Astrocyte (in vitro differentiated cells and primary cell): ENCODE data around the gene ZNF493.

Experiments
- EZH2 ChIP-seq: IDR thresholded peaks from 2 replicates; pipeline ENCODE4 v1.6.1; 2012; ENCODE audit warnings: mild to moderate bottlenecking, low read length, inconsistent platforms; ENCODE audit not compliant: insufficient read depth
- TF ChIP-seq, protein P1 (sequence below): IDR thresholded peaks from 2 replicates; pipeline ENCODE4 v1.5.1; 2011; ENCODE audit warnings: low read depth, mild to moderate bottlenecking, inconsistent platforms, low read length, moderate library complexity; ENCODE audit not compliant: insufficient read depth

GRCh38 chr19:21468791-21469190 is 71.9 kb downstream of the ZNF493 start:
- no peak for TF ChIP-seq EZH2
- TF ChIP-seq, protein P1, sequence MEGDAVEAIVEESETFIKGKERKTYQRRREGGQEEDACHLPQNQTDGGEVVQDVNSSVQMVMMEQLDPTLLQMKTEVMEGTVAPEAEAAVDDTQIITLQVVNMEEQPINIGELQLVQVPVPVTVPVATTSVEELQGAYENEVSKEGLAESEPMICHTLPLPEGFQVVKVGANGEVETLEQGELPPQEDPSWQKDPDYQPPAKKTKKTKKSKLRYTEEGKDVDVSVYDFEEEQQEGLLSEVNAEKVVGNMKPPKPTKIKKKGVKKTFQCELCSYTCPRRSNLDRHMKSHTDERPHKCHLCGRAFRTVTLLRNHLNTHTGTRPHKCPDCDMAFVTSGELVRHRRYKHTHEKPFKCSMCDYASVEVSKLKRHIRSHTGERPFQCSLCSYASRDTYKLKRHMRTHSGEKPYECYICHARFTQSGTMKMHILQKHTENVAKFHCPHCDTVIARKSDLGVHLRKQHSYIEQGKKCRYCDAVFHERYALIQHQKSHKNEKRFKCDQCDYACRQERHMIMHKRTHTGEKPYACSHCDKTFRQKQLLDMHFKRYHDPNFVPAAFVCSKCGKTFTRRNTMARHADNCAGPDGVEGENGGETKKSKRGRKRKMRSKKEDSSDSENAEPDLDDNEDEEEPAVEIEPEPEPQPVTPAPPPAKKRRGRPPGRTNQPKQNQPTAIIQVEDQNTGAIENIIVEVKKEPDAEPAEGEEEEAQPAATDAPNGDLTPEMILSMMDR: no peak
